OCI-LY1 (cell line): ENCODE measurements around the gene MPL.

Experiments
- H2AFZ ChIP-seq: fragments of 200-600 bp; sonication (generic), shearing (Covaris generic); 2 replicates; pipeline ENCODE4 v1.6.0; 2014; ENCODE audit warnings: antibody characterized with exemption, mild to moderate bottlenecking, low read length
- H3F3A ChIP-seq: fragments of 200-600 bp; sonication (generic), shearing (Covaris generic); 2 replicates; pipeline ENCODE4 v1.6.0; 2014; ENCODE audit warnings: mild to moderate bottlenecking, antibody characterized with exemption, low read length, moderate library complexity; ENCODE audit not compliant: insufficient read depth
- H3K27ac ChIP-seq: fragments of 200-600 bp; sonication (generic); 2 replicates; pipeline ENCODE4 v1.5.1; 2014; ENCODE audit warnings: low read length, mixed run types, mild to moderate bottlenecking, low read depth; ENCODE audit not compliant: poor library complexity, severe bottlenecking
- H3K27me3 ChIP-seq: fragments of 200-600 bp; sonication (generic); 2 replicates; pipeline ENCODE4 v1.6.0; 2014; ENCODE audit warnings: antibody characterized with exemption, mild to moderate bottlenecking, low read length, moderate library complexity; ENCODE audit not compliant: insufficient read depth
- H3K36me3 ChIP-seq: fragments of 200-600 bp; sonication (generic); 2 replicates; pipeline ENCODE4 v1.6.1; 2014; ENCODE audit warnings: mild to moderate bottlenecking, antibody characterized with exemption, low read length, moderate library complexity, mixed read lengths; ENCODE audit not compliant: insufficient read depth
- H3K4me1 ChIP-seq: fragments of 200-600 bp; sonication (generic); 2 replicates; pipeline ENCODE4 v1.5.1; 2014; ENCODE audit warnings: mild to moderate bottlenecking, low read length, moderate library complexity; ENCODE audit not compliant: insufficient read depth, severe bottlenecking
- H3K4me2 ChIP-seq: fragments of 200-600 bp; sonication (generic), shearing (Covaris generic); 2 replicates; pipeline ENCODE4 v1.6.1; 2014; ENCODE audit warnings: low read length
- H3K4me3 ChIP-seq: fragments of 200-600 bp; sonication (generic); 2 replicates; pipeline ENCODE4 v1.5.1; 2014; ENCODE audit warnings: low read length, low read depth, mild to moderate bottlenecking, mixed read lengths; ENCODE audit not compliant: poor library complexity, severe bottlenecking
- H3K79me2 ChIP-seq: fragments of 200-600 bp; shearing (Covaris generic); 2 replicates; pipeline ENCODE4 v1.6.1; 2016; ENCODE audit warnings: mixed run types, low read length, mixed read lengths; ENCODE audit not compliant: insufficient read depth
- H3K9ac ChIP-seq: fragments of 200-600 bp; sonication (generic), shearing (Covaris generic); 2 replicates; pipeline ENCODE4 v1.6.1; 2014; ENCODE audit warnings: mild to moderate bottlenecking, low read length, mixed read lengths
- H3K9me2 ChIP-seq: fragments of 200-600 bp; sonication (generic), shearing (Covaris generic); 2 replicates; pipeline ENCODE4 v1.6.1; 2014; ENCODE audit warnings: low read depth, mild to moderate bottlenecking, low read length, mixed read lengths
- H3K9me3 ChIP-seq: fragments of 200-600 bp; shearing (Covaris generic); 2 replicates; pipeline ENCODE4 v1.6.1; 2014; ENCODE audit warnings: low read length, mixed read lengths
- H4K20me1 ChIP-seq: fragments of 200-600 bp; sonication (generic), shearing (Covaris generic); 2 replicates; pipeline ENCODE4 v1.6.0; 2016; ENCODE audit warnings: mild to moderate bottlenecking, low read length; ENCODE audit not compliant: insufficient read depth
- EZH2 ChIP-seq: fragments of 200-600 bp; sonication (generic), shearing (Covaris generic); IDR thresholded peaks from 2 replicates; pipeline ENCODE4 v1.8.0; 2017; ENCODE audit warnings: borderline replicate concordance, mixed run types, mild to moderate bottlenecking, antibody characterized with exemption, low read length, moderate library complexity, mixed read lengths
- TF ChIP-seq, protein P1 (sequence below): fragments of 200-600 bp; sonication (generic), shearing (Covaris generic); IDR thresholded peaks from 2 replicates; pipeline ENCODE4 v1.5.1; 2017; ENCODE audit warnings: mild to moderate bottlenecking, antibody characterized with exemption, low read length, moderate library complexity, mixed read lengths

Gene MPL

GRCh38 chr1:43373066-43373940 is 35.7 kb downstream of the MPL start:
- no peak overlapping the region for H3K9ac ChIP-seq
- TF ChIP-seq, protein P1, sequence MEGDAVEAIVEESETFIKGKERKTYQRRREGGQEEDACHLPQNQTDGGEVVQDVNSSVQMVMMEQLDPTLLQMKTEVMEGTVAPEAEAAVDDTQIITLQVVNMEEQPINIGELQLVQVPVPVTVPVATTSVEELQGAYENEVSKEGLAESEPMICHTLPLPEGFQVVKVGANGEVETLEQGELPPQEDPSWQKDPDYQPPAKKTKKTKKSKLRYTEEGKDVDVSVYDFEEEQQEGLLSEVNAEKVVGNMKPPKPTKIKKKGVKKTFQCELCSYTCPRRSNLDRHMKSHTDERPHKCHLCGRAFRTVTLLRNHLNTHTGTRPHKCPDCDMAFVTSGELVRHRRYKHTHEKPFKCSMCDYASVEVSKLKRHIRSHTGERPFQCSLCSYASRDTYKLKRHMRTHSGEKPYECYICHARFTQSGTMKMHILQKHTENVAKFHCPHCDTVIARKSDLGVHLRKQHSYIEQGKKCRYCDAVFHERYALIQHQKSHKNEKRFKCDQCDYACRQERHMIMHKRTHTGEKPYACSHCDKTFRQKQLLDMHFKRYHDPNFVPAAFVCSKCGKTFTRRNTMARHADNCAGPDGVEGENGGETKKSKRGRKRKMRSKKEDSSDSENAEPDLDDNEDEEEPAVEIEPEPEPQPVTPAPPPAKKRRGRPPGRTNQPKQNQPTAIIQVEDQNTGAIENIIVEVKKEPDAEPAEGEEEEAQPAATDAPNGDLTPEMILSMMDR: no peak
- no peak for TF ChIP-seq EZH2
- no peak overlapping the region for H3K27ac ChIP-seq
- H3K4me3 ChIP-seq: no peak overlapping the region
- no peak overlapping the region for H2AFZ ChIP-seq
- no peaks in the 10 kb centered on the region for H3K36me3 ChIP-seq
- no peaks in the 10 kb centered on the region for H3K79me2 ChIP-seq
- no peaks in the 10 kb centered on the region for H4K20me1 ChIP-seq
- no peaks in the 10 kb centered on the region for H3K27me3 ChIP-seq
- no peak overlapping the region for H3K4me2 ChIP-seq
- H3F3A ChIP-seq: no peaks in the 10 kb centered on the region
- no peaks in the 10 kb centered on the region for H3K9me3 ChIP-seq
- peaks cover 8% of the 10 kb centered on the region for H3K4me1 ChIP-seq
- H3K9me2 ChIP-seq: no peaks in the 10 kb centered on the region

DNA sequence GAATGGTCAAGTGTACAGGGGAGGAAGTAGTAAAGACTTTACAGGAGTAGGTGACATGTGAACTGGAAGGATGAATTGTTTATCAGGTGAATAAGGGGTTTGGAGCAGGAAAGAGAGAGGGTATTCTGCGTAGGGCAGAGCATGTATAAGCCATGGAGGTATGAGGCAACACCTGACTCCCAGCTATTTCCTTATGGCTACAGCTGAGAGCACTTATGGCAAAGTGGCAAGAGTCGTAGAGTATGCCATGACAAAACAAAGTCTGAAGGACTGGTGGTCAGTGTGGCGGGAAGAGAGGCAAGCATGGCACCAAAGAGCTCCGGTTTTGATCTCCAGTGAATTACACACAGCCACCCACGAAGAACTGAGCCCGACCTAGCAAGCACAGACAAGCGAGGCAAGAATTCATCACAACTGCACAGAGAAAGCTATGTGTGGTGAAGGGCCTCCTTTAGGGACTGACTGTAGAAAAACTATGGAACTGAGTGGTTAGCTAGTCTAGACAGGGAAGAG is 39.2 kb downstream of the MPL start:
- no peaks in the 10 kb centered on the region for H3K79me2 ChIP-seq
- no peaks in the 10 kb centered on the region for H3K27me3 ChIP-seq
- H2AFZ ChIP-seq: no peak overlapping the region
- no peaks in the 10 kb centered on the region for H3K4me1 ChIP-seq
- no peak overlapping the region for H3K4me3 ChIP-seq
- no peak overlapping the region for H3K9ac ChIP-seq
- TF ChIP-seq, protein P1: no peak
- no peak for TF ChIP-seq EZH2
- no peak overlapping the region for H3K27ac ChIP-seq
- no peak overlapping the region for H3K4me2 ChIP-seq
- no peaks in the 10 kb centered on the region for H3F3A ChIP-seq
- H3K36me3 ChIP-seq: peaks cover 7% of the 10 kb centered on the region; the same call in 1 of the 2 replicates
- no peaks in the 10 kb centered on the region for H3K9me3 ChIP-seq
- H3K9me2 ChIP-seq: no peaks in the 10 kb centered on the region
- no peaks in the 10 kb centered on the region for H4K20me1 ChIP-seq

GRCh38 chr1:43377831-43378230 is 40.2 kb downstream of the MPL start:
- Histone ChIP-seq H2AFZ (no peak overlapping the region), H3K4me2 (no peak overlapping the region), H4K20me1 (no peaks in the 10 kb centered on the region), H3K4me1 (no peaks in the 10 kb centered on the region), H3K4me3 (no peak overlapping the region), H3K36me3 (peaks cover 16% of the 10 kb centered on the region), H3K9me2 (no peaks in the 10 kb centered on the region), H3K9ac (no peak overlapping the region), H3F3A (no peaks in the 10 kb centered on the region), H3K27ac (no peak overlapping the region), H3K27me3 (no peaks in the 10 kb centered on the region), H3K9me3 (no peaks in the 10 kb centered on the region), H3K79me2 (no peaks in the 10 kb centered on the region)
- TF ChIP-seq, protein P1: no peak
- TF ChIP-seq EZH2: no peak
